Ascending aorta (tissue), 2 donors: ENCODE results near the gene ZC3H12D. TPM values are rescaled to one million over a fixed set of nuclear protein-coding genes. Genes with fewer than 3 reads are reported as not detected.

ENCODE experiments used
- DNase-seq, 2 donors: peaks; one replicate each; pipeline ENCODE4 v3.0.0-alpha.2; 2019; ENCODE audit warnings: low spot score in 2 of 2
- H3K27ac ChIP-seq, 2 donors: fragments of 200-600 bp; sonication (generic); one replicate each; pipeline ENCODE4 v1.5.1; 2016 to 2017; ENCODE audit warnings: mild to moderate bottlenecking in 1 of 2
- H3K27me3 ChIP-seq: fragments of 200-600 bp; sonication (generic); one replicate; pipeline ENCODE4 v1.5.1; 2017
- H3K36me3 ChIP-seq, 2 donors: fragments of 200-600 bp; sonication (generic); one replicate each; pipeline ENCODE4 v1.5.1; 2016
- H3K4me1 ChIP-seq, 2 donors: fragments of 200-600 bp; sonication (generic); one replicate each; pipeline ENCODE4 v1.5.1; 2016 to 2017; ENCODE audit warnings: mild to moderate bottlenecking in 1 of 2
- H3K4me3 ChIP-seq, 2 donors: fragments of 200-600 bp; sonication (generic); one replicate each; pipeline ENCODE4 v1.5.1; 2016 to 2017; ENCODE audit warnings: mild to moderate bottlenecking in 1 of 2
- H3K9me3 ChIP-seq, 2 donors: fragments of 200-600 bp; sonication (generic); one replicate each; pipeline ENCODE4 v1.5.1; 2016
- CTCF ChIP-seq, 3 experiments: fragments of 200-600 bp in 2 of 3; fragments of 450-650 bp in 1 of 3; sonication (generic) in 2 of 3; IDR thresholded peaks; one replicate each; pipeline ENCODE4 v1.5.1; 2016 to 2019; ENCODE audit warnings: antibody characterized with exemption in 3 of 3, mild to moderate bottlenecking in 1 of 3, moderate library complexity in 1 of 3
- intact Hi-C: fragments of 100-400 bp; cut with DNase I; formaldehyde crosslinking; loops from one replicate; pipeline ENCODE4 v1.15.1; 2023
- total RNA-seq: library from RNA; depleted of rRNA; stranded (reverse); fragments of >200 nt; gene quantifications from one replicate; pipeline ENCODE4 v1.1.0, GENCODE V29; 2016

The ZC3H12D gene
- total RNA-seq, 1 donor from 2014 or later, result 1.5 TPM

DNA sequence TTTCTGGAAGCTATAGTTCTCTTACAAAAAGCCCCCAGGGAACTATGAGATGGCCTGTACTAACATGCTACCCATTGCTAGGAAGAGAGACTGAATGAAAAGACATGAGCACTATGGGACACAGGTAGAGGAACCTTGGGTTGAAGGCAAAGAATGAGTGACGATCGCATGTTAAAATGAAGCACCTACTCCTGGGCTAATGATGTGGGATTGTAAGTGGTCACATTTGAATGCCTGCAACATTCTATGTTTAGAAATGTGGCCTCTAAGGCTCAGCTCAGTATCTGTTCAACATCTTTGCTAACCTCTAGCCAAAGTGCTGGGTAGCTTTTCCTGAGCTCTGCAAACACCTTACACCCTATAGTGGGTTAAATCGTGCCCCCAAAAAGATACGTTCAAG lies 5.2 kb upstream of the ZC3H12D start:
- H3K27ac ChIP-seq, result no peak overlapping the region
- H3K4me1 ChIP-seq, result no peaks in the 10 kb centered on the region
- H3K27me3 ChIP-seq, result no peaks in the 10 kb centered on the region
- no peaks in the 10 kb centered on the region for H3K36me3 ChIP-seq
- H3K9me3 ChIP-seq, result no peaks in the 10 kb centered on the region
- intact Hi-C loops, result no loop called here
- no peak for TF ChIP-seq CTCF (IDR thresholded peaks at IDR 0.05)
- DNase-seq, result no peak
- no peak overlapping the region for H3K4me3 ChIP-seq

DNA sequence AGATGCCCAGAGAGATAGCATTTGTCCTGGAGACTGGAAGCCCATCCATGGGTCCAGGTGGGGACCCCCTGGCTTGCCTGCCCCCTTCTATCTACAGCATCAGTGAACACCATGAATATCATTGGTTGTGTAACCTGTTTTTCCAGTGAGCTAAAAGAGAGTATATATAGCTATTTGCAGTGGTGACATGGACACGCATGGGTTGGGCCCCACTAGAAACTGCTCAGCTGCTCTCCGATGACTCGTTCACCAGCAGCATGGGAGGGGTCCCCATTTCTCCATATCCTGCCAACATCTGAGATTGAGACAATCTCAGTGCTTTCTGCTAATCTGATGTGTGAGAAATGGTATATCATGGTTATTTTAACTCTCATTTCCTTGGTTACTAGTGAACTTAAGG lies 4.0 kb upstream of the ZC3H12D start:
- no peak for TF ChIP-seq CTCF (IDR thresholded peaks at IDR 0.05)
- H3K9me3 ChIP-seq, result no peaks in the 10 kb centered on the region
- H3K27ac ChIP-seq, result no peak overlapping the region
- intact Hi-C loops, result no loop called here
- no peak for DNase-seq
- H3K4me1 ChIP-seq, result no peaks in the 10 kb centered on the region
- no peaks in the 10 kb centered on the region for H3K27me3 ChIP-seq
- H3K4me3 ChIP-seq, result no peak overlapping the region
- no peaks in the 10 kb centered on the region for H3K36me3 ChIP-seq

- Histone ChIP-seq H3K36me3 (no peaks in the 10 kb centered on the region), H3K4me1 (peaks cover 0 to 4% of the 10 kb centered on the region in 2 donors), H3K27me3 (no peaks in the 10 kb centered on the region), H3K9me3 (no peaks in the 10 kb centered on the region), H3K27ac (no peak overlapping the region), H3K4me3 (no peak overlapping the region)
- intact Hi-C loops, result no loop called here
- TF ChIP-seq CTCF (IDR thresholded peaks at IDR 0.05), result no peak
- DNase-seq, result no peak
Observed at GRCh38 chr6:149487316-149487715, 2.5 kb upstream of the ZC3H12D start.

DNA sequence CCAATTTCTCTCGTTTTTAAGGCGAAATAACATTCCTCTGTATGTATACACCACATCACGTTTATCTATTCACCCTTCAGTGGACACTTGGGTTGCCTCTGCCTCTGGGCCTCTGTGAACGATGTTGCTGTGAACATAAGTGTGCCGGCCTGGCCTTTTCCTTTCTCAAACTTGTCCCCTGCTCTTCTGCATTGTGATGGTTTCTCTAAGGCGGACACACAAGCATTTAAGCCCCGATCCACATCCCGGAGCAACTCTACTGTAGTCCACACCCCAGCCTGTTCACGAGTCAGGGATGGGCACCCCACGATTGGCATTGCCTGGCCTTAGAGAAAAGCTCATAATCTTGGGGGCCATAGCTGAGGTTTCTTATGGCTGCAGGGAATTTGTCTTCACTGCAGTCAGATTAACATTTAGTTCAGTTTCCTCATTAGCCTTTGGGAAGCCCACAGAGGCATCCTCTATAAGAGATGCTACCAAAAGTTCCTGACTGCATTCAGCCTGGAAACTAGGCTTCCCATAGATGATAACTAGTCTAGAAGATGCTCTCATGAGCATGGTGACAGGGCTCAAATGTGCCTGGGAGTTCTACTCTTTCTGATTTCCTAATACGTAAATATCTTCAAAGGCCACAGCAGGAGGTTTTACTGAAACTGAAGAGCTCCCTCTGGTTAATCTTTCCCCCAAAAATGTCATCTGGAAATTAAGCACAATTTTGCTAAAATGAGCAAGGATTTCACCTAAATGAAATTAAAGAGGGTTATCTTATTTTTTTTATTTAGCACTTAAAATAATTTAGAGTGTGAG lies 762 bp downstream of the ZC3H12D start:
- no peak for TF ChIP-seq CTCF (IDR thresholded peaks at IDR 0.05)
- Histone ChIP-seq H3K4me3 (peak overlapping the region in 1 of 2 donors; percentile 10), H3K36me3 (no peaks in the 10 kb centered on the region), H3K9me3 (no peaks in the 10 kb centered on the region), H3K27me3 (no peaks in the 10 kb centered on the region), H3K4me1 (peaks cover 0 to 10% of the 10 kb centered on the region in 2 donors), H3K27ac (peak overlapping the region in 1 of 2 donors; percentile 11)
- DNase-seq, result no peak
- intact Hi-C loops, result no loop called here

DNA sequence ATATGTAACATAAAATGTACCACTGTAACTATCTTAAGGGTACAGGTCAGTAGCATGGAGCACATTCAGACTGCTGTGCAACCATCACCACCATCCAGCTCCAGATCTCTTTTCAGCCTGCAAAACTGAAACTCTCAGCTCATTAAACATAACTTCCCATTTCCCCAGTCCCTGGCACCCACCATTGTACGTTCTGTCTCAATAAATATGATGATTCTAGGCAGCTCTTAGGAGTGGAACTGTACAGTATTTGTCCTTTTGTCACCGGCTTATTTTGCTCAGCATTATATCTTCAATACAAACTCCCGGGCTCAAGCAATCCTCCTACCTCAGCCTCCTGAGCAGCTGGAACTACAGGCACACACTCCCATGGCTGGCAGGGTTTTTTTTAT lies 1.5 kb downstream of the ZC3H12D start:
- H3K9me3 ChIP-seq, result no peaks in the 10 kb centered on the region
- peaks cover 0 to 10% of the 10 kb centered on the region in 2 donors for H3K4me1 ChIP-seq
- no peak for TF ChIP-seq CTCF (IDR thresholded peaks at IDR 0.05)
- DNase-seq, result no peak
- H3K27ac ChIP-seq, result peak overlapping the region in 1 of 2 donors; percentile 11
- no peaks in the 10 kb centered on the region for H3K36me3 ChIP-seq
- H3K27me3 ChIP-seq, result no peaks in the 10 kb centered on the region
- H3K4me3 ChIP-seq, result no peak overlapping the region
- intact Hi-C loops, result no loop called here
